ENCODE results near the gene TSEN15.

GRCh38 chr1:184075055-184076029 lies 23.8 kb downstream of the TSEN15 start:
- TF ChIP-seq SIN3A (IDR thresholded peaks at IDR 0.05; ENCODE audit: low read depth, low read length) (no peak), CTCF (IDR thresholded peaks at IDR 0.05 in 2 of 3, conservative IDR thresholded peaks at IDR 0.05 in 1 of 3; ENCODE audit: control insufficient read depth in 2 of 3, extremely low read depth in 1 of 3, insufficient read depth in 1 of 3, low read depth in 3 of 3, low read length in 3 of 3) (peak; percentile 52 to 74 (median 62))
